IPS-20b (cell line): ENCODE measurements around the gene TAF11L2.
"Not testable (repeated sequence)": the region's sequence is repeated elsewhere in the genome, so short reads cannot be mapped to it uniquely, and the experiment has no call there.

ENCODE experiments used
- H3K27ac ChIP-seq: one replicate; pipeline ENCODE4 v1.5.1; 2013; ENCODE audit warnings: low read length
- H3K27me3 ChIP-seq: 2 replicates; pipeline ENCODE4 v1.6.1; 2013; ENCODE audit warnings: mild to moderate bottlenecking, low read length, inconsistent platforms; ENCODE audit not compliant: insufficient read depth
- H3K36me3 ChIP-seq: 2 replicates; pipeline ENCODE4 v1.6.1; 2013; ENCODE audit warnings: low read depth, mild to moderate bottlenecking, inconsistent platforms, low read length, moderate library complexity; ENCODE audit not compliant: insufficient read depth
- H3K4me1 ChIP-seq: 2 replicates; pipeline ENCODE4 v1.6.1; 2013; ENCODE audit warnings: mild to moderate bottlenecking, control low read depth, inconsistent platforms, low read length, moderate library complexity; ENCODE audit not compliant: insufficient read depth
- H3K4me3 ChIP-seq: 2 replicates; pipeline ENCODE4 v1.5.1; 2013; ENCODE audit warnings: mild to moderate bottlenecking, low read length, inconsistent platforms
- H3K9ac ChIP-seq: 2 replicates; pipeline ENCODE4 v1.6.1; 2013; ENCODE audit warnings: low read depth, mild to moderate bottlenecking, inconsistent platforms, low read length, moderate library complexity
- H3K9me3 ChIP-seq: 2 replicates; pipeline ENCODE4 v1.6.1; 2013; ENCODE audit warnings: mild to moderate bottlenecking, low read depth, low read length, inconsistent platforms; ENCODE audit not compliant: insufficient read depth

Gene TAF11L2

DNA sequence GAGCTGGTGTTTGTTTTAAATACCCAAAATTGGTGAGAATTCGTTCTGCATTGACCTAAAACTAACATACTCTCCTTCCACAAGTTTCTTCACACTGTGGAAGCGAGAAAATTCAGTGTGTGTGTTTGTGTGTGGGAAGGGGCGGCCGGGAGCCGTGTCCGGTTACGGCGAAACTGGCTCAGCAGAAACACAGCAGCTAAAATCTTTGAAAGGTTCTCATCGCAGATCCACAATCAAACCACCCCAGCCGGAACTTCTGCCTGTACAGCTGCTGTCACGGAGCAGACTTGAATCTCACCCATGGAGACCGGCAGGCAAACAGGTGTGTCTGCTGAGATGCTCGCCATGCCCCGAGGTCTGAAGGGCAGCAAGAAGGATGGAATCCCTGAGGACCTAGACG lies 30.3 kb downstream of the TAF11L2 start, which contains the start of gene TAF11L6:
Gene TAF11L6, plus strand, starts transcription at position 301 of the 400 bp plus-strand sequence.
- H3K36me3 ChIP-seq, H3K4me1 ChIP-seq: not testable (repeated sequence)

More for the DNA sequence above, 30.3 kb downstream of the TAF11L2 start, which contains the start of gene TAF11L6:
- H3K4me3 ChIP-seq, H3K9me3 ChIP-seq, H3K27ac ChIP-seq, H3K27me3 ChIP-seq, H3K9ac ChIP-seq: not testable (repeated sequence)
